Measurements from ENCODE around the gene DARS1. TPM values are rescaled to one million over a fixed set of nuclear protein-coding genes. Genes with fewer than 3 reads are reported as not detected.

Gene DARS1
- polyA plus RNA-seq, 3 donors: 24.4 to 53.0 (median 46.2) TPM

GRCh38 chr2:135951041-135951583 is 34.3 kb downstream of the DARS1 start:
- no peaks in the 10 kb centered on the region for H3K9me3 ChIP-seq (replicated peaks in 1 of 2; ENCODE audit: control insufficient read depth in 1 of 2, insufficient read depth in 1 of 2, low read length in 2 of 2)
- no peak overlapping the region for H2AFZ ChIP-seq (ENCODE audit: insufficient read depth, low read depth, low read length, poor library complexity, severe bottlenecking)
- no peaks in the 10 kb centered on the region for H3K27me3 Mint-ChIP-seq (ENCODE audit: low read depth in 3 of 3)
- H3K27ac ChIP-seq (ENCODE audit: low read depth in 1 of 2, low read length in 2 of 2): no peak overlapping the region
- peaks cover 30% of the 10 kb centered on the region for H3K4me1 Mint-ChIP-seq
- TF ChIP-seq CTCF (IDR thresholded peaks at IDR 0.05): no peak
- no peak for DNase-seq
- no peaks in the 10 kb centered on the region for H3K27me3 ChIP-seq (ENCODE audit: control insufficient read depth in 2 of 2, insufficient read depth in 2 of 2, low read length in 2 of 2)
- no peak overlapping the region for H3K27ac Mint-ChIP-seq
- 60% methylated on average over 1 of the region's 3 CpGs for WGBS (ENCODE audit: insufficient coverage)
- peaks cover 3 to 6% of the 10 kb centered on the region in 2 donors for H3K36me3 ChIP-seq (replicated peaks in 1 of 2; ENCODE audit: control insufficient read depth in 1 of 2, insufficient read depth in 2 of 2, low read length in 2 of 2)
- peaks cover 15 to 17% of the 10 kb centered on the region in 2 donors for H3K4me1 ChIP-seq (ENCODE audit: control insufficient read depth in 1 of 2, insufficient read depth in 2 of 2, low read length in 2 of 2)
- H3K36me3 Mint-ChIP-seq: peaks cover 19 to 37% of the 10 kb centered on the region in 2 donors
- H3K9me3 Mint-ChIP-seq: peaks cover 0 to 4% (median 0%) of the 10 kb centered on the region in 7 donors
- no peak overlapping the region for H3K4me3 Mint-ChIP-seq
- no peak overlapping the region for H3K4me2 ChIP-seq (replicated peaks; ENCODE audit: extremely low read depth, low read length, poor library complexity, severe bottlenecking)
- H4K20me1 ChIP-seq (ENCODE audit: insufficient read depth, low read length): peaks cover 8% of the 10 kb centered on the region
- H3K79me2 ChIP-seq (ENCODE audit: insufficient read depth, low read length): peaks cover 70% of the 10 kb centered on the region
- intact Hi-C loops (cut with micrococcal nuclease): no loop called here
- no peak overlapping the region for H3K4me3 ChIP-seq (replicated peaks in 1 of 3; ENCODE audit: low read depth in 2 of 3, low read length in 3 of 3)
- H3K9ac ChIP-seq (ENCODE audit: insufficient read depth, low read length, poor library complexity, severe bottlenecking): no peak overlapping the region

- no peak overlapping the region for H3K9ac ChIP-seq (ENCODE audit: insufficient read depth, low read length, poor library complexity, severe bottlenecking)
- no peaks in the 10 kb centered on the region for H3K27me3 Mint-ChIP-seq (ENCODE audit: low read depth in 3 of 3)
- no peak overlapping the region for H3K4me3 ChIP-seq (replicated peaks in 1 of 3; ENCODE audit: low read depth in 2 of 3, low read length in 3 of 3)
- no peaks in the 10 kb centered on the region for H3K9me3 ChIP-seq (replicated peaks in 1 of 2; ENCODE audit: control insufficient read depth in 1 of 2, insufficient read depth in 1 of 2, low read length in 2 of 2)
- intact Hi-C loops (cut with micrococcal nuclease): no loop called here
- peaks cover 63% of the 10 kb centered on the region for H3K79me2 ChIP-seq (ENCODE audit: insufficient read depth, low read length)
- WGBS (ENCODE audit: insufficient coverage): no CpG with 5 or more reads among the region's 3 CpGs
- H3K4me3 Mint-ChIP-seq: no peak overlapping the region
- peaks cover 24 to 40% of the 10 kb centered on the region in 2 donors for H3K36me3 Mint-ChIP-seq
- H4K20me1 ChIP-seq (ENCODE audit: insufficient read depth, low read length): peaks cover 7% of the 10 kb centered on the region
- H3K4me1 ChIP-seq (ENCODE audit: control insufficient read depth in 1 of 2, insufficient read depth in 2 of 2, low read length in 2 of 2): peaks cover 15 to 17% of the 10 kb centered on the region in 2 donors
- no peak for DNase-seq
- H3K27me3 ChIP-seq (ENCODE audit: control insufficient read depth in 2 of 2, insufficient read depth in 2 of 2, low read length in 2 of 2): no peaks in the 10 kb centered on the region
- H3K36me3 ChIP-seq (replicated peaks in 1 of 2; ENCODE audit: control insufficient read depth in 1 of 2, insufficient read depth in 2 of 2, low read length in 2 of 2): peaks cover 0 to 4% of the 10 kb centered on the region in 2 donors
- H3K9me3 Mint-ChIP-seq: peaks cover 0 to 4% (median 0%) of the 10 kb centered on the region in 7 donors
- H3K27ac Mint-ChIP-seq: no peak overlapping the region
- peaks cover 30% of the 10 kb centered on the region for H3K4me1 Mint-ChIP-seq
- no peak for TF ChIP-seq CTCF (IDR thresholded peaks at IDR 0.05)
- no peak overlapping the region for H3K4me2 ChIP-seq (replicated peaks; ENCODE audit: extremely low read depth, low read length, poor library complexity, severe bottlenecking)
- no peak overlapping the region for H3K27ac ChIP-seq (ENCODE audit: low read depth in 1 of 2, low read length in 2 of 2)
- H2AFZ ChIP-seq (ENCODE audit: insufficient read depth, low read depth, low read length, poor library complexity, severe bottlenecking): no peak overlapping the region
These were observed 35.8 kb downstream of the DARS1 start for GRCh38 chr2:135949451-135950234.
